HUES64 (cell line): ENCODE measurements around the gene TOLLIP.

Experiments
- H3K27ac ChIP-seq: 2 replicates; pipeline ENCODE4 v1.7.0; 2013; ENCODE audit warnings: low read depth, low read length, inconsistent platforms
- H3K27me3 ChIP-seq: 2 replicates; pipeline ENCODE4 v1.6.1; 2013; ENCODE audit warnings: mild to moderate bottlenecking, low read length; ENCODE audit not compliant: insufficient read depth
- H3K36me3 ChIP-seq: 2 replicates; pipeline ENCODE4 v1.6.1; 2013; ENCODE audit warnings: mild to moderate bottlenecking, low read length; ENCODE audit not compliant: insufficient read depth
- H3K4me1 ChIP-seq: 2 replicates; pipeline ENCODE4 v1.6.1; 2013; ENCODE audit warnings: mild to moderate bottlenecking, low read length, moderate library complexity; ENCODE audit not compliant: insufficient read depth
- H3K4me3 ChIP-seq: 2 replicates; pipeline ENCODE4 v1.5.1; 2013; ENCODE audit warnings: mild to moderate bottlenecking, low read length, moderate library complexity
- H3K9ac ChIP-seq: 2 replicates; pipeline ENCODE4 v1.6.1; 2013; ENCODE audit warnings: mild to moderate bottlenecking, low read depth, low read length
- H3K9me3 ChIP-seq: 2 replicates; pipeline ENCODE4 v1.6.1; 2013; ENCODE audit warnings: low read depth, low read length; ENCODE audit not compliant: insufficient read depth
- WGBS: fragments of 150-250, 120-280 bp; methylation state at CpG from one replicate; pipeline ENCODE4 v1.1.7; 2013; ENCODE audit warnings: missing lambda C conversion rate; 5-methylcytosine and 5-hydroxymethylcytosine counted together

TOLLIP gene

GRCh38 chr11:1295086-1295485 is 14.3 kb downstream of the TOLLIP start:
- WGBS, result 93% methylated on average over 22 of the region's 22 CpGs
- Histone ChIP-seq H3K4me1 (peaks cover 7% of the 10 kb centered on the region; the same call in 1 of the 2 replicates), H3K27me3 (no peaks in the 10 kb centered on the region), H3K27ac (no peak overlapping the region), H3K36me3 (peaks cover 22% of the 10 kb centered on the region; the same call in 1 of the 2 replicates), H3K4me3 (no peak overlapping the region), H3K9me3 (no peaks in the 10 kb centered on the region), H3K9ac (no peak overlapping the region)

GRCh38 chr11:1293619-1294015 is 15.8 kb downstream of the TOLLIP start:
- Histone ChIP-seq H3K4me3 (no peak overlapping the region), H3K27me3 (no peaks in the 10 kb centered on the region), H3K9ac (no peak overlapping the region), H3K9me3 (no peaks in the 10 kb centered on the region), H3K36me3 (peaks cover 37% of the 10 kb centered on the region; the same call in 1 of the 2 replicates), H3K27ac (no peak overlapping the region), H3K4me1 (no peaks in the 10 kb centered on the region)
- 95% methylated on average over 13 of the region's 13 CpGs for whole genome bisulfite sequencing

- Histone ChIP-seq H3K9ac (no peak overlapping the region), H3K27ac (no peak overlapping the region), H3K27me3 (no peaks in the 10 kb centered on the region), H3K4me3 (no peak overlapping the region), H3K9me3 (no peaks in the 10 kb centered on the region), H3K4me1 (no peaks in the 10 kb centered on the region), H3K36me3 (peaks cover 43% of the 10 kb centered on the region; the same call in 1 of the 2 replicates)
- 94% methylated on average over 43 of the region's 43 CpGs for WGBS
Measured at GRCh38 chr11:1292644-1293618, 16.5 kb downstream of the TOLLIP start.

GRCh38 chr11:1292018-1292643 is 17.3 kb downstream of the TOLLIP start:
- Histone ChIP-seq H3K9me3 (no peaks in the 10 kb centered on the region), H3K27ac (no peak overlapping the region), H3K4me1 (no peaks in the 10 kb centered on the region), H3K27me3 (no peaks in the 10 kb centered on the region), H3K9ac (no peak overlapping the region), H3K4me3 (no peak overlapping the region), H3K36me3 (peaks cover 41% of the 10 kb centered on the region; the same call in 1 of the 2 replicates)
- WGBS, result 95% methylated on average over 10 of the region's 10 CpGs

- Histone ChIP-seq H3K27me3 (no peaks in the 10 kb centered on the region), H3K9ac (no peak overlapping the region), H3K9me3 (no peaks in the 10 kb centered on the region), H3K27ac (no peak overlapping the region), H3K4me1 (no peaks in the 10 kb centered on the region), H3K4me3 (no peak overlapping the region), H3K36me3 (peaks cover 47% of the 10 kb centered on the region)
- WGBS, result 96% methylated on average over 46 of the region's 46 CpGs
Measured at GRCh38 chr11:1291295-1292017, 18.0 kb downstream of the TOLLIP start.

- no peaks in the 10 kb centered on the region for H3K27me3 ChIP-seq
- no peak overlapping the region for H3K27ac ChIP-seq
- H3K9me3 ChIP-seq, result no peaks in the 10 kb centered on the region
- H3K9ac ChIP-seq, result no peak overlapping the region
- peaks cover 52% of the 10 kb centered on the region for H3K36me3 ChIP-seq
- WGBS, result 96% methylated on average over 43 of the region's 43 CpGs
- no peak overlapping the region for H3K4me3 ChIP-seq
- H3K4me1 ChIP-seq, result no peaks in the 10 kb centered on the region
Measured at GRCh38 chr11:1290052-1291040, 19.1 kb downstream of the TOLLIP start.

GRCh38 chr11:1289211-1289935 is 20.1 kb downstream of the TOLLIP start:
- 95% methylated on average over 33 of the region's 33 CpGs for WGBS
- no peak overlapping the region for H3K9ac ChIP-seq
- peaks cover 55% of the 10 kb centered on the region for H3K36me3 ChIP-seq
- no peaks in the 10 kb centered on the region for H3K27me3 ChIP-seq
- H3K4me1 ChIP-seq, result no peaks in the 10 kb centered on the region
- no peak overlapping the region for H3K4me3 ChIP-seq
- H3K9me3 ChIP-seq, result no peaks in the 10 kb centered on the region
- no peak overlapping the region for H3K27ac ChIP-seq

GRCh38 chr11:1288426-1289151 is 20.8 kb downstream of the TOLLIP start:
- H3K9ac ChIP-seq, result no peak overlapping the region
- H3K4me1 ChIP-seq, result no peaks in the 10 kb centered on the region
- no peak overlapping the region for H3K27ac ChIP-seq
- H3K4me3 ChIP-seq, result no peak overlapping the region
- WGBS, result 95% methylated on average over 30 of the region's 30 CpGs
- no peaks in the 10 kb centered on the region for H3K27me3 ChIP-seq
- H3K36me3 ChIP-seq, result peaks cover 52% of the 10 kb centered on the region
- H3K9me3 ChIP-seq, result no peaks in the 10 kb centered on the region

- Histone ChIP-seq H3K27ac (no peak overlapping the region), H3K4me3 (no peak overlapping the region), H3K4me1 (no peaks in the 10 kb centered on the region), H3K9me3 (no peaks in the 10 kb centered on the region), H3K27me3 (no peaks in the 10 kb centered on the region), H3K36me3 (peaks cover 48% of the 10 kb centered on the region), H3K9ac (no peak overlapping the region)
- WGBS, result 94% methylated on average over 9 of the region's 9 CpGs
Measured at GRCh38 chr11:1287928-1288327, 21.5 kb downstream of the TOLLIP start.
